Heart right ventricle (tissue), 16 donors: ENCODE data around the gene INO80B. TPM values are rescaled to one million over a fixed set of nuclear protein-coding genes. Genes with fewer than 3 reads are reported as not detected.

Experiments
- ATAC-seq, 8 donors: fragments of 200-7000 bp; cut with Tn5 transposase; one replicate each; pipeline ENCODE4 v1.9.1; 2020; ENCODE audit warnings: mild to moderate bottlenecking in 8 of 8, moderate library complexity in 8 of 8, moderate number of reproducible peaks in 1 of 8
- DNase-seq, 2 donors: peaks; one replicate each; pipeline ENCODE4 v3.0.0-alpha.2; 2020
- H3K27ac ChIP-seq, 10 donors: fragments of 200-600 bp; sonication (generic) in 2 of 10; one replicate each; pipeline versions ENCODE4 v1.5.0 to v1.8.0; 2020 to 2022; ENCODE audit warnings: mild to moderate bottlenecking in 3 of 10
- H3K27me3 ChIP-seq, 7 donors: fragments of 200-600 bp; one replicate each; pipeline ENCODE4 v1.8.0; 2021 to 2022; ENCODE audit warnings: mild to moderate bottlenecking in 2 of 7
- H3K36me3 ChIP-seq, 9 donors: fragments of 200-600 bp; sonication (generic) in 1 of 9; one replicate each; pipeline versions ENCODE4 v1.5.0 to v1.8.0; 2020 to 2022; ENCODE audit warnings: mild to moderate bottlenecking in 2 of 9
- H3K4me1 ChIP-seq, 9 donors: fragments of 200-600 bp; sonication (generic) in 1 of 9; one replicate each; pipeline versions ENCODE4 v1.5.0 to v1.8.0; 2020 to 2022; ENCODE audit warnings: mild to moderate bottlenecking in 4 of 9
- H3K4me3 ChIP-seq, 10 donors: fragments of 200-600 bp; sonication (generic) in 2 of 10; one replicate each; pipeline versions ENCODE4 v1.5.0 to v1.8.0; 2020 to 2022; ENCODE audit warnings: mild to moderate bottlenecking in 7 of 10, moderate library complexity in 2 of 10
- H3K9me3 ChIP-seq, 11 donors: fragments of 200-600 bp in 10 of 11; sonication (generic) in 2 of 11; one replicate each; pipeline versions ENCODE4 v1.5.0 to v1.8.0; 2013 to 2022; ENCODE audit warnings: mild to moderate bottlenecking in 2 of 11, control low read depth in 1 of 11, moderate library complexity in 1 of 11
- WGBS, 2 donors: extraction: QIAGEN DNeasy Blood & Tissue Kit; methylation state at CpG; one replicate each; pipeline ENCODE4 v1.1.7; 2013; ENCODE audit warnings: inconsistent platforms in 1 of 2; 5-methylcytosine and 5-hydroxymethylcytosine counted together
- intact Hi-C, 10 donors: fragments of 100-400 bp; cut with DNase I; formaldehyde crosslinking; loops; one replicate each; pipeline versions ENCODE4 v1.11.1 to v1.14.2; 2022
- polyA plus RNA-seq, 2 donors: library from polyadenylated mRNA; stranded (reverse); fragments of 200-250 nt; gene quantifications; one replicate each; pipeline ENCODE4 v1.2.3, GENCODE V29; 2013
- total RNA-seq, 10 donors: library from RNA; stranded (reverse); fragmentation: NEBNext Ultra II Directional in 3 of 10; extraction: Animal tissue kit (Norgen Biotek cat#: 25700) in 3 of 10; gene quantifications; one replicate each; pipeline versions ENCODE4 v1.2.1 to v1.2.4, GENCODE V29; 2021 to 2023
- TF ChIP-seq, protein P1 (sequence below), 9 donors: fragments of 200-600 bp; sonication (generic) in 2 of 9; IDR thresholded peaks; one replicate each; pipeline versions ENCODE4 v1.5.0 to v1.8.0; 2021 to 2022; ENCODE audit warnings: antibody characterized with exemption in 9 of 9, mild to moderate bottlenecking in 5 of 9, moderate library complexity in 1 of 9
- donor health status: Arrhythmogenic right ventricular cardiomyopathy.
- donor health status: ischemic (EF 13 %, LVEDD 7.1; RV severe dilation, severe dysfunction).
- donor health status: healthy with polysubstance abuse.
- donor health status: DM: no; HTN: yes; CAD: no.
- donor health status: DM: no; HTN: no; CAD: no.
- donor health status: ischemic (EF 25% LVEDD 6.9; RV normal size, moderate dysfunction).
- donor health status: ischemic (EF 25% LVEDD 5.7; RV mildly dilated, moderate dysfunction).
- donor health status: healthy.
- donor health status: DM: yes; HTN: yes; CAD: no.
- donor health status: Ischemic cardiomyopathy.
- donor health status: ischemic (EF 35%, LVEDD 5.7; RV mildly dilated, moderate dysfunction).
- donor health status: nonischemic (EF 11% LVEDD 7.7; RV severe dilation, severe dysfunction).
- donor health status: DM: yes; HTN: yes; CAD: no.
- donor health status: PGD.
- donor health status: ischemic (EF 29% LVEDD 5.4; RV normal size, mild dysfunction).
- donor health status: nonischemic (EF 23%, LVEDD 6.1; RV moderate dilation, normal function).

INO80B gene
- total and polyA plus RNA-seq, 12 donors, result 8.9 to 40.7 (median 19.8) TPM

DNA sequence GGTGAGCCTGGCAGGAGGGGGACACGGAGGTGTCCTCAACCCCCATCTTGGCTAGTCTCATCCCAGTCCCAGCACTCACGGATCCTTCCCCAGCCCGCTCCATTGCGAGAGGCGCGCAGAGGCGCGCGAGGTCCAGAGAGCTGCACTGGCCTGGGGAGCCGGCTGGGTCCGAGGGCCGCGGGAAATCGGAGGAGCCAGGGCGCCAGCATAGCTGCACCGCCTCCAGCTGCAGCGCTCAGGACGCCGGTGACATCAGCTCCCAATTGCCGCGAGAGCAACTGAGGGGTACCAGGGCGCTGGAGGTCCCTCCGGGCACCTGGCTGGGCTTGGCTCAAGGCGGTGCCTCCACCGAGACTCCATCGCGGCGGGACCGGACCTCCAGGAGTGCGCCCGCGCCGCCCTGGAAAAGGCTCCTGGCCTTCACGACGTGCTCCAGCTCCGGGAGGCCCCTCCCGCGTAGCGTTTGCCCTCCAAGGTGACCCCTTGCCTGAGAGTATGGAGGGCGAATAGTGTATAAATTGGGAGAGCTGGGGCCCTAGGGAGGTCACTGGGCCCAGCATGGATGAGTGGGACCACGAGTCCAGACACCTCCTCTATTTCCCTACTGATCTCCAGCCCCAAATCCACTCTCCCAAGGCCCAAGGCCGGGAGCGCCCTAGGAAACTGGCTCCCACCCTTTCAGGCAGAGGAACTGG lies 18.6 kb upstream of the INO80B start:
- intact Hi-C loops, result no loop called here
- no peak for ATAC-seq
- H3K36me3 ChIP-seq, result peaks cover 0 to 20% (median 5%) of the 10 kb centered on the region in 9 donors
- 58 to 68% methylated on average over 43 of the region's 43 CpGs for WGBS, 2 donors
- peak overlapping the region in 7 of 10 donors; percentile 0 to 36 (median 24) for H3K4me3 ChIP-seq
- peak overlapping the region in 8 of 10 donors; percentile 2 to 55 (median 37) for H3K27ac ChIP-seq
- H3K27me3 ChIP-seq, result peaks cover 0 to 22% (median 0%) of the 10 kb centered on the region in 7 donors
- H3K4me1 ChIP-seq, result peaks cover 2 to 54% (median 37%) of the 10 kb centered on the region in 9 donors
- H3K9me3 ChIP-seq, result no peaks in the 10 kb centered on the region
- no peak for DNase-seq
- TF ChIP-seq, protein P1, sequence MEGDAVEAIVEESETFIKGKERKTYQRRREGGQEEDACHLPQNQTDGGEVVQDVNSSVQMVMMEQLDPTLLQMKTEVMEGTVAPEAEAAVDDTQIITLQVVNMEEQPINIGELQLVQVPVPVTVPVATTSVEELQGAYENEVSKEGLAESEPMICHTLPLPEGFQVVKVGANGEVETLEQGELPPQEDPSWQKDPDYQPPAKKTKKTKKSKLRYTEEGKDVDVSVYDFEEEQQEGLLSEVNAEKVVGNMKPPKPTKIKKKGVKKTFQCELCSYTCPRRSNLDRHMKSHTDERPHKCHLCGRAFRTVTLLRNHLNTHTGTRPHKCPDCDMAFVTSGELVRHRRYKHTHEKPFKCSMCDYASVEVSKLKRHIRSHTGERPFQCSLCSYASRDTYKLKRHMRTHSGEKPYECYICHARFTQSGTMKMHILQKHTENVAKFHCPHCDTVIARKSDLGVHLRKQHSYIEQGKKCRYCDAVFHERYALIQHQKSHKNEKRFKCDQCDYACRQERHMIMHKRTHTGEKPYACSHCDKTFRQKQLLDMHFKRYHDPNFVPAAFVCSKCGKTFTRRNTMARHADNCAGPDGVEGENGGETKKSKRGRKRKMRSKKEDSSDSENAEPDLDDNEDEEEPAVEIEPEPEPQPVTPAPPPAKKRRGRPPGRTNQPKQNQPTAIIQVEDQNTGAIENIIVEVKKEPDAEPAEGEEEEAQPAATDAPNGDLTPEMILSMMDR (IDR thresholded peaks at IDR 0.05), result no peak

DNA sequence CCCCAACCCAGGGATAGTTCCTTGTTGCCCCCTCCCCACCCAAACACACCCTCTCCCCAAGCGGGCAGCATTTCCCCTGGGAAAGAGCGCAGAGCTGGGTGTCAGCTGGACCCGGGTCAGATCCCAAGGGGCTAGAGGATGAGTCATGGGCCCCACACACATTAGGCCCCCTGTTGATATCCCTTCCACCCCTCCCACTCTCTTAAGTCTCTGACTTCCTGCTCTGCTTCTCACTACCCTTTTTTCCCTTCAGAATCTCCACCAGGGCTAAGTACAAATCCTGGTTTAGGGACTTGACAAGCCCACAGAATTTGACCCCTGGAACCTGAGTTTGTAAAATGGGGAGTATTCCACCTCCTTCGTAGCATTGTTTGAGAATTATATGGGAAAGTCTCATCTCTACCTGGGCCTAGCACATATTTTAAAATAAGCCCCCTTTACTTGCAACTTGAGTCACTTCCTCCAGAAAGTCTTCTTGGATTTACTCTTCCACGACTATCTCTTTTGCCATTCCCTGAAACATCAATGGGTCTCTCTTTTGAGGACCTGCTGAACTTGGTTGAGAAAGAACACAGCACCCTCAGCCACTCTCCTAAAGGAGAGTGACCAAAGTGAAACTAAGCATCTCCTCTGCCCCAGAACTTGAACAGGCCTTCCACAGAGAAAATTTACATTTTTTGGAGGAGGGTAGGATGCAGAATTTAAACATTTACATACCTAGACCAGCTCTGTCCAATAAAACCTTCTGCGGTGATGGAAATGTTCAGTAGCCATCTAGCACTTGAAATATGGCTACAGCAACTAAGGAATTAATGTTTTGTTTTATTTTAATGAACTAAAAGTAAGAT lies 17.8 kb upstream of the INO80B start:
- intact Hi-C loops, result no loop called here
- peaks cover 0 to 31% (median 0%) of the 10 kb centered on the region in 7 donors for H3K27me3 ChIP-seq
- TF ChIP-seq, protein P1 (IDR thresholded peaks at IDR 0.05), result no peak
- ATAC-seq (no peak), DNase-seq (no peak)
- H3K27ac ChIP-seq, result peak overlapping the region in 8 of 10 donors; percentile 2 to 55 (median 37)
- no peaks in the 10 kb centered on the region for H3K9me3 ChIP-seq
- peaks cover 4 to 62% (median 45%) of the 10 kb centered on the region in 9 donors for H3K4me1 ChIP-seq
- peak overlapping the region in 4 of 10 donors; percentile 5 to 36 (median 26) for H3K4me3 ChIP-seq
- peaks cover 0 to 12% (median 0%) of the 10 kb centered on the region in 9 donors for H3K36me3 ChIP-seq
- WGBS, 2 donors, result 66 to 71% methylated on average over 6 of the region's 6 CpGs

DNA sequence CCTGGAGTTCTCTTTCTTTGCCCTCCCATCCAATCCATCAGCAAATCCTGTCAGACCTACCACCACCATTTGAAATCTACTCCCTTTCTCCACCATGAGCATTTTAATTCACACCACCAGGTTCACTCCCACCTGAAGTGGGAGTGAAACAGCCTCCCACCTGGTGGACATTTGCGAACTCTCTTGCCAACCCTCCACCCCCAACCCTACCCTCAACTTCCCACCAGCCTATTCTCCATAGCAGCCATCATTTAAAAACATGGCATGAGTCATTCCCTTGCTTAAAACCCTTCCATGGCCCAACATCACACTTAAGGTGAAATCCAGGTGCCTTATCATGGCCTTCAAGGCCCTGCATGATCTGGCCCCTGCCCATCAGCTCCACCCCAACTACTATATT lies 16.6 kb upstream of the INO80B start:
- DNase-seq (no peak), ATAC-seq (no peak)
- H3K9me3 ChIP-seq, result no peaks in the 10 kb centered on the region
- 90 to 97% methylated on average over 1 of the region's 1 CpG for WGBS, 2 donors
- intact Hi-C loops, result loop anchor here in 1 of 10 donors (2.0 kb wide), 1 partner anchor 17 kb away; the partner anchor contains the start of genes C2orf81 and WDR54
- peak overlapping the region in 2 of 10 donors; percentile 8 to 58 for H3K4me3 ChIP-seq
- H3K27me3 ChIP-seq, result peaks cover 0 to 42% (median 0%) of the 10 kb centered on the region in 7 donors
- peak overlapping the region in 3 of 10 donors; percentile 9 to 97 (median 92) for H3K27ac ChIP-seq
- TF ChIP-seq, protein P1 (IDR thresholded peaks at IDR 0.05), result no peak
- peaks cover 0 to 7% (median 0%) of the 10 kb centered on the region in 9 donors for H3K36me3 ChIP-seq
- H3K4me1 ChIP-seq, result peaks cover 6 to 65% (median 48%) of the 10 kb centered on the region in 9 donors

DNA sequence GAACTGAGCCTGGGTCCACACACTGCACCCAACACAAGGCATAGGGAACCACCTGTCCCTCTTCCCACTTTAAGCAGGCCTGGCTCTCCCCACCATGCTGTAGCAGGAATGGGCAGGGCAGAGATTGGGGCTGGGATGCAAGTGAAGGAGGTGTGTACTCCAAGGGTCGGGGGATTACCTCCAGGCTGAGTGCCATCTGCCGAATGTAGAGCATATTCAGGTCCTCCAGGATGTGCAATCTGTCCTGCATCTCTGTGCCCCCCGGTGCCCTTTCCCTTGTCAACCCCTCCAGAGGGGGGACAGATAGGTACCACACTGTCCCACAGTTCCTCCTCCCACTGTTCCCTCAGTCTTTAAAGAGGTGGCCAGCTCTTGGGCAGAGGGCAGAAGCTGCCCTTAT lies 15.5 kb upstream of the INO80B start:
- intact Hi-C loops, result loop anchor here in 1 of 10 donors (2.0 kb wide), 1 partner anchor 19 kb away; the partner anchor contains the start of genes C2orf81 and WDR54
- no peak for DNase-seq
- Histone ChIP-seq H3K27ac (peak overlapping the region; percentile 51 to 97 (median 87)), H3K36me3 (peaks cover 0 to 7% (median 0%) of the 10 kb centered on the region in 9 donors), H3K4me3 (peak overlapping the region; percentile 31 to 71 (median 58)), H3K4me1 (peaks cover 6 to 73% (median 56%) of the 10 kb centered on the region in 9 donors), H3K27me3 (peaks cover 0 to 43% (median 0%) of the 10 kb centered on the region in 7 donors), H3K9me3 (no peaks in the 10 kb centered on the region)
- WGBS, 2 donors, result 31 to 43% methylated on average over 3 of the region's 3 CpGs
- ATAC-seq, result no peak
- TF ChIP-seq, protein P1 (IDR thresholded peaks at IDR 0.05), result no peak
